Mucosa of descending colon (tissue), 3 donors: ENCODE measurements around the gene KCNK13. TPM values are rescaled to one million over a fixed set of nuclear protein-coding genes. Genes with fewer than 3 reads are reported as not detected.

Experiments used
- ATAC-seq: fragments of 200-7000 bp; cut with Tn5 transposase; one replicate; pipeline ENCODE4 v1.9.1; 2020; ENCODE audit warnings: mild to moderate bottlenecking, moderate library complexity
- DNase-seq, 3 donors: peaks; one replicate each; pipeline ENCODE4 v3.0.0-alpha.2; 2020
- H3K36me3 ChIP-seq: fragments of 200-600 bp; one replicate; pipeline ENCODE4 v1.8.0; 2021; ENCODE audit warnings: low read depth, mild to moderate bottlenecking
- H3K4me1 ChIP-seq: fragments of 200-600 bp; one replicate; pipeline ENCODE4 v1.8.0; 2021; ENCODE audit warnings: low read depth, mild to moderate bottlenecking
- H3K4me3 ChIP-seq: fragments of 200-600 bp; one replicate; pipeline ENCODE4 v1.8.0; 2021; ENCODE audit warnings: mild to moderate bottlenecking
- H3K9me3 ChIP-seq: fragments of 200-600 bp; one replicate; pipeline ENCODE4 v1.8.0; 2021; ENCODE audit warnings: mild to moderate bottlenecking
- CTCF ChIP-seq: fragments of 200-600 bp; IDR thresholded peaks from one replicate; pipeline ENCODE4 v1.8.0; 2022; ENCODE audit warnings: antibody characterized with exemption, mild to moderate bottlenecking
- intact Hi-C, 2 donors: fragments of 100-400 bp; cut with DNase I in 1 of 2; cut with micrococcal nuclease in 1 of 2; formaldehyde crosslinking; loops; one replicate each; pipeline versions ENCODE4 v1.11.0 to v1.11.1; 2022; cut with DNase I, micrococcal nuclease
- total RNA-seq, 3 donors: library from RNA; stranded (reverse); fragmentation: NEBNext Ultra II Directional in 2 of 3; extraction: Animal tissue kit (Norgen Biotek cat#: 25700) in 2 of 3; gene quantifications; one replicate each; pipeline versions ENCODE4 v1.2.1 to v1.2.4, GENCODE V29; 2021 to 2023
- donor health status: DM: no; HTN: no; CAD: no; lungs with moderate emphysema.
- donor health status: DM: no; HTN: no; CAD: no.
- donor health status: DM: no; HTN: yes; CAD: no.

Gene KCNK13
- total RNA-seq, 3 donors from 2014 or later, result 0.25 to 0.67 (median 0.29) TPM

GRCh38 chr14:90042496-90043252 lies 19.1 kb upstream of the KCNK13 start:
- no peaks in the 10 kb centered on the region for H3K36me3 ChIP-seq
- no peaks in the 10 kb centered on the region for H3K4me1 ChIP-seq
- DNase-seq (no peak), ATAC-seq (no peak)
- no peak overlapping the region for H3K4me3 ChIP-seq
- TF ChIP-seq CTCF, result no peak
- no peaks in the 10 kb centered on the region for H3K9me3 ChIP-seq
- intact Hi-C loops, result no loop called here

GRCh38 chr14:90045616-90046015 lies 16.2 kb upstream of the KCNK13 start:
- TF ChIP-seq CTCF, result no peak
- Histone ChIP-seq H3K4me1 (no peaks in the 10 kb centered on the region), H3K36me3 (no peaks in the 10 kb centered on the region), H3K4me3 (no peak overlapping the region), H3K9me3 (no peaks in the 10 kb centered on the region)
- DNase-seq, result no peak
- intact Hi-C loops, result no loop called here
- no peak for ATAC-seq

GRCh38 chr14:90049390-90049789 lies 12.4 kb upstream of the KCNK13 start:
- Histone ChIP-seq H3K36me3 (no peaks in the 10 kb centered on the region), H3K4me3 (no peak overlapping the region), H3K4me1 (no peaks in the 10 kb centered on the region), H3K9me3 (no peaks in the 10 kb centered on the region)
- DNase-seq, result no peak
- no peak for ATAC-seq
- intact Hi-C loops, result no loop called here
- TF ChIP-seq CTCF, result no peak

- Histone ChIP-seq H3K36me3 (no peaks in the 10 kb centered on the region), H3K4me3 (no peak overlapping the region), H3K4me1 (no peaks in the 10 kb centered on the region), H3K9me3 (no peaks in the 10 kb centered on the region)
- DNase-seq (no peak), ATAC-seq (no peak)
- TF ChIP-seq CTCF, result no peak
- intact Hi-C loops, result no loop called here
Measured at GRCh38 chr14:90050271-90050670, 11.5 kb upstream of the KCNK13 start.

- ATAC-seq, result no peak
- intact Hi-C loops, result no loop called here
- no peaks in the 10 kb centered on the region for H3K9me3 ChIP-seq
- TF ChIP-seq CTCF, result no peak
- H3K4me1 ChIP-seq, result no peaks in the 10 kb centered on the region
- H3K36me3 ChIP-seq, result no peaks in the 10 kb centered on the region
- DNase-seq, result no peak
- no peak overlapping the region for H3K4me3 ChIP-seq
Measured at GRCh38 chr14:90053044-90053443, 8.8 kb upstream of the KCNK13 start.
